Esophagus squamous epithelium (tissue), 4 donors: ENCODE measurements around the gene KRT8.

Experiments
- CTCF ChIP-seq, 6 experiments: fragments of 450-650 bp in 4 of 6; fragments of 200-600 bp in 2 of 6; sonication (generic) in 2 of 6; IDR thresholded peaks; one replicate each; pipeline ENCODE4 v1.5.1; 2016 to 2019; ENCODE audit warnings: antibody characterized with exemption in 6 of 6, mild to moderate bottlenecking in 4 of 6, moderate library complexity in 4 of 6
- POLR2A ChIP-seq, 4 donors: fragments of 450-650 bp; IDR thresholded peaks; one replicate each; pipeline ENCODE4 v1.6.1; 2017; ENCODE audit warnings: antibody characterized with exemption in 4 of 4, mild to moderate bottlenecking in 4 of 4, moderate library complexity in 3 of 4

- TF ChIP-seq CTCF (IDR thresholded peaks at IDR 0.05): no peak
- TF ChIP-seq POLR2A (IDR thresholded peaks at IDR 0.05): no peak
These were observed 894 bp downstream of the KRT8 start for GRCh38 chr12:52903855-52904508.
